ENCODE data around the gene ZNF516. TPM values are rescaled to one million over a fixed set of nuclear protein-coding genes. Genes with fewer than 3 reads are reported as not detected.

Gene ZNF516
- total RNA-seq, 4 donors from 2014 or later: 20.5 to 55.4 (median 22.4) TPM

DNA sequence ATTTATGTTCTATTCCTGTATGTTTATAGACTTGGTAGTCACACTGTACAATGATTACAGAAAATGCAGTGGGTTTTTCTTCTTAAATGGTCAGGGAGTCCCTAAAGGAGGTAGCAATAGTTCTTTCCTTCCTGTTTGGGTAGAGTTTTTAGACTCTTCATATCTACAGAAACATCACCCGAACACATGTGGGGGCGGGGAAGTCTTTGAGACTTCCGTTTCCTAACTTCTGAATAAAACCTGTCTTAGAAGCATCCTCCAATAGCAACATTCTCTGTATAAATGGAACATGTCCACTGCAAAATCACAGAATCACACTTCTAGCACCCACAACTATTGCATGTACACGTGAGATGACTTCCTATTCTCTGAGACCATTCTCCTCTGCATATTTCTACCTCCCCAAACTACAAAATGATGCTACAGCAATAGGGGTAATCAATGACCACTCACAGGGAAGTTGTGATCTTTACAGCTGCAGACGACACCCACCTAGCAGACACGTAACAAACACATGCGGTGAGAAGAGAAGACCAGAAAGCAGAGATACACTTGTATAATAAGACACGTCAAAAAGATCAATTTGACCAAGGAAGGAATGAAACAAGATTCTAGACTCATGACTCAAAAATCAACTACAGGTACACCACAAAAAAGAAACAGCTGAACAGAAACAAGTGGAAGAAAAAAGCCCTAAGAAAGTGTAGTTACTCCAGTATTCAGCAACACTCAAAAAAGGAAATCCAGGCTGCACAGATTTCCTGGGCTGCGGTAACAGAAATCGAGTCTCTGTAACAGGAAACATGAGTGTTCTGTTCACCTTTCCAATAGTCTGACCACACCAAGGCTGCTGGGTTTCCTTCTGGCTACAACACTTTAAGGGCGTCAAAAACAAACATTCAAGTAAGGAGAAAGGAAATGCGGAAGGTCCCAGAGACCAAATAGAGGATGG lies 120.4 kb downstream of the ZNF516 start:
- no peak overlapping the region for H3K4me3 ChIP-seq
- peaks cover 43% of the 10 kb centered on the region for H3K36me3 ChIP-seq
- no peak overlapping the region for H3K27ac ChIP-seq
- no peaks in the 10 kb centered on the region for H3K27me3 ChIP-seq
- DNase-seq (ENCODE audit: low spot score in 2 of 2): peak in 1 of 2 donors; percentile 11
- WGBS: 86% methylated on average over 12 of the region's 12 CpGs
- TF ChIP-seq POLR2A (IDR thresholded peaks at IDR 0.05): no peak
- TF ChIP-seq, protein P1, sequence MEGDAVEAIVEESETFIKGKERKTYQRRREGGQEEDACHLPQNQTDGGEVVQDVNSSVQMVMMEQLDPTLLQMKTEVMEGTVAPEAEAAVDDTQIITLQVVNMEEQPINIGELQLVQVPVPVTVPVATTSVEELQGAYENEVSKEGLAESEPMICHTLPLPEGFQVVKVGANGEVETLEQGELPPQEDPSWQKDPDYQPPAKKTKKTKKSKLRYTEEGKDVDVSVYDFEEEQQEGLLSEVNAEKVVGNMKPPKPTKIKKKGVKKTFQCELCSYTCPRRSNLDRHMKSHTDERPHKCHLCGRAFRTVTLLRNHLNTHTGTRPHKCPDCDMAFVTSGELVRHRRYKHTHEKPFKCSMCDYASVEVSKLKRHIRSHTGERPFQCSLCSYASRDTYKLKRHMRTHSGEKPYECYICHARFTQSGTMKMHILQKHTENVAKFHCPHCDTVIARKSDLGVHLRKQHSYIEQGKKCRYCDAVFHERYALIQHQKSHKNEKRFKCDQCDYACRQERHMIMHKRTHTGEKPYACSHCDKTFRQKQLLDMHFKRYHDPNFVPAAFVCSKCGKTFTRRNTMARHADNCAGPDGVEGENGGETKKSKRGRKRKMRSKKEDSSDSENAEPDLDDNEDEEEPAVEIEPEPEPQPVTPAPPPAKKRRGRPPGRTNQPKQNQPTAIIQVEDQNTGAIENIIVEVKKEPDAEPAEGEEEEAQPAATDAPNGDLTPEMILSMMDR (IDR thresholded peaks at IDR 0.05): no peak
- TF ChIP-seq EP300 (IDR thresholded peaks at IDR 0.05): no peak
- TF ChIP-seq POLR2AphosphoS5 (IDR thresholded peaks at IDR 0.05): no peak
- H3K4me1 ChIP-seq: no peaks in the 10 kb centered on the region
- H3K9me3 ChIP-seq: no peaks in the 10 kb centered on the region

DNA sequence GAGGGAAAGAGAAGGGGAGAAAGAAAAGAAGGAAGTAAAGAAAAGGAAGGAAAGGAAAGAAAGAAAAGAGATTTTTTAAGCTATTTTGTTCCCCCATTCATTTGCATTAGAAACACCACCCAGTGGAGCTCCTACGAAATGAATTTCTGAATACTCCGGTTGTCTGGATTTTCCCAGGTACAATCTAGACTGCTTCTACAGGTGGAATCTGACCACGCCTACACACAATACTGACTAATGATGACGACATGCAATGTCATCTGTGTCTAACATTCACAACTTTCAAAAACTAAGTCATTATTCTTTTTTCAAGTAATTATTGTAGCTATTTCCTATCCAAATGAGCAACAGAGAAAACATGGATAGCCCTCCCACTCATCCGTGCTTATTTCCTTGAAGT lies 121.7 kb downstream of the ZNF516 start:
- no peaks in the 10 kb centered on the region for H3K27me3 ChIP-seq
- TF ChIP-seq, protein P1 (IDR thresholded peaks at IDR 0.05): no peak
- TF ChIP-seq EP300 (IDR thresholded peaks at IDR 0.05) (no peak), POLR2A (IDR thresholded peaks at IDR 0.05) (no peak), POLR2AphosphoS5 (IDR thresholded peaks at IDR 0.05) (no peak)

DNA sequence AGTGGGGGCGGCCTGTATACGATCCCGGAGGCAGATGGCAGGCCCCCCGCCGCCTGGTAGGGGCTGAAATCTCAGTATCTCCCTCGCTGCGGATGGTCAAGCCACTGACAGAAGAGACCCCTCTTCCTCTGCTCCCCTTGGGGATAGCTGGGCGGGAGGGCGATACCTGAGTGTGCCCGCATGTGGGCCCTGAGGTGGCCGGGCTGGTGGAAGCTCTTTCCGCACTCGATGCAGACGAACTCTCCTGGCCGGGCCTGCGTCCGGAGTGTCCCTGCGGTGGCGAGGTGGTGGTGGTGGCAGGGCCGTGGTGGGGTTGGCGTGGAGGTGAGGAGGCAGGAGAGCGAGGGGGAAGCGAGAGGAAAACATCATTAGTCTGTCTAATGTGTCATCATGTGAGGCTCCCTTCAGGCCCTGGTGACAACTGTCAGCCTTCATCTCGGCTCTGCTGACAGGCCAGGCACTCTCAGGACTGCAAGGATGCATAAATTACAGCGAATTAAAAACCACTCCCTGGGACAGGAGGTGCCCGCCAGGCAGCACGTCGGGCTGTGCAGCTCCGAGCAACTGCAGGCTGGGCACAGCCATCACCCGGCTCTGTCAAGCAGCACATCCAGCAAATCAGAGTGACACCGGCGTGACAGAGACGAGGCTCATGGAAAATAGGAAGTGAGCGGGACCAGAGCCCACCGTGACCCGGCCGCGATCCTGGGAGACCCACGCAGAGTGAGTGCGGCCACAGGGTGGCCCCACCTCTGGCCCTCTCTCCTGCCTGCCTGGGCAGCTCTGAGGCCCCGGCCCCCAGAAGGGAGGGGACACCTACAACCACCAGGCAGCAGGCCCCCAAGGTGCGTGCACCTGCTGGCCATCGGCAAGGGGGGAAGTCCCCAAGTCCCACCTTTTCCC lies 123.5 kb downstream of the ZNF516 start:
- Histone ChIP-seq H3K9me3 (no peaks in the 10 kb centered on the region), H3K4me1 (no peaks in the 10 kb centered on the region), H3K27me3 (no peaks in the 10 kb centered on the region), H3K36me3 (peaks cover 35% of the 10 kb centered on the region), H3K4me3 (no peak overlapping the region), H3K27ac (no peak overlapping the region)
- TF ChIP-seq, protein P1 (IDR thresholded peaks at IDR 0.05): no peak
- TF ChIP-seq POLR2AphosphoS5 (IDR thresholded peaks at IDR 0.05): no peak
- no peak for TF ChIP-seq EP300 (IDR thresholded peaks at IDR 0.05)
- TF ChIP-seq POLR2A (IDR thresholded peaks at IDR 0.05): no peak
- WGBS: 94% methylated on average over 36 of the region's 43 CpGs
- DNase-seq (ENCODE audit: low spot score in 2 of 2): peak in 1 of 2 donors; percentile 76

More for the DNA sequence above, 121.7 kb downstream of the ZNF516 start:
- Histone ChIP-seq H3K27ac (no peak overlapping the region), H3K4me1 (no peaks in the 10 kb centered on the region), H3K36me3 (peaks cover 31% of the 10 kb centered on the region), H3K9me3 (no peaks in the 10 kb centered on the region), H3K4me3 (no peak overlapping the region)
- no peak for DNase-seq (ENCODE audit: low spot score in 2 of 2)
- 82% methylated on average over 5 of the region's 5 CpGs for WGBS

GRCh38 chr18:76370686-76371085 lies 124.4 kb downstream of the ZNF516 start:
- H3K36me3 ChIP-seq: peaks cover 35% of the 10 kb centered on the region
- H3K27me3 ChIP-seq: no peaks in the 10 kb centered on the region
- 94% methylated on average over 10 of the region's 10 CpGs for WGBS
- TF ChIP-seq POLR2A (IDR thresholded peaks at IDR 0.05): no peak
- TF ChIP-seq, protein P1 (IDR thresholded peaks at IDR 0.05): no peak
- TF ChIP-seq POLR2AphosphoS5 (IDR thresholded peaks at IDR 0.05): no peak
- no peak for TF ChIP-seq EP300 (IDR thresholded peaks at IDR 0.05)
- no peaks in the 10 kb centered on the region for H3K9me3 ChIP-seq
- no peak overlapping the region for H3K27ac ChIP-seq
- H3K4me3 ChIP-seq: no peak overlapping the region
- H3K4me1 ChIP-seq: no peaks in the 10 kb centered on the region
- DNase-seq (ENCODE audit: low spot score in 2 of 2): peak in 1 of 2 donors; percentile 34
